Endothelial cell (in vitro differentiated cells): Measurements from ENCODE around the gene PLA2G2C. TPM values are rescaled to one million over a fixed set of nuclear protein-coding genes. Genes with fewer than 3 reads are reported as not detected.

ENCODE experiments used
- DNase-seq: peaks from one replicate; pipeline ENCODE4 v3.0.0; 2021; ENCODE audit warnings: low spot score
- H3K27ac Mint-ChIP-seq: one replicate; pipeline ENCODE4 v1.8.0; 2021; ENCODE audit warnings: mixed read lengths, inconsistent platforms; ENCODE audit not compliant: unreplicated experiment
- H3K27me3 Mint-ChIP-seq: one replicate; pipeline ENCODE4 v1.8.0; 2021; ENCODE audit warnings: mild to moderate bottlenecking, moderate library complexity, mixed read lengths, inconsistent platforms; ENCODE audit not compliant: unreplicated experiment
- H3K36me3 Mint-ChIP-seq: one replicate; pipeline ENCODE4 v1.8.0; 2021; ENCODE audit warnings: mild to moderate bottlenecking, low read depth, mixed read lengths, inconsistent platforms; ENCODE audit not compliant: unreplicated experiment
- H3K4me1 Mint-ChIP-seq: one replicate; pipeline ENCODE4 v1.8.0; 2021; ENCODE audit warnings: mild to moderate bottlenecking, mixed read lengths, inconsistent platforms; ENCODE audit not compliant: unreplicated experiment
- H3K4me3 Mint-ChIP-seq: one replicate; pipeline ENCODE4 v1.8.0; 2021; ENCODE audit warnings: mild to moderate bottlenecking, mixed read lengths, inconsistent platforms; ENCODE audit not compliant: unreplicated experiment
- H3K9me3 Mint-ChIP-seq: one replicate; pipeline ENCODE4 v1.8.0; 2021; ENCODE audit warnings: mixed read lengths, inconsistent platforms; ENCODE audit not compliant: unreplicated experiment
- CTCF ChIP-seq: fragments of 200-600 bp; sonication (generic); IDR thresholded peaks from one replicate; pipeline ENCODE4 v1.5.0; 2021; ENCODE audit warnings: antibody characterized with exemption; ENCODE audit not compliant: unreplicated experiment
- total RNA-seq: library from RNA; stranded (reverse); fragmentation: NEBNext Ultra II Directional; extraction: Animal tissue kit (Norgen Biotek cat#: 25700); gene quantifications from one replicate; pipeline ENCODE4 v1.2.1, GENCODE V29; 2021; ENCODE audit not compliant: unreplicated experiment

The PLA2G2C gene
- total RNA-seq, 1 donor from 2014 or later, result not detected

- no peak overlapping the region for H3K27ac Mint-ChIP-seq
- TF ChIP-seq CTCF, result no peak
- H3K4me1 Mint-ChIP-seq, result peaks cover 6% of the 10 kb centered on the region
- no peaks in the 10 kb centered on the region for H3K9me3 Mint-ChIP-seq
- peaks cover 2% of the 10 kb centered on the region for H3K27me3 Mint-ChIP-seq
- H3K36me3 Mint-ChIP-seq, result no peaks in the 10 kb centered on the region
- no peak overlapping the region for H3K4me3 Mint-ChIP-seq
- DNase-seq, result no peak
Observed at GRCh38 chr1:20199403-20199802, 13.1 kb upstream of the PLA2G2C start.

- Mint-ChIP-seq H3K36me3 (no peaks in the 10 kb centered on the region), H3K27me3 (peaks cover 2% of the 10 kb centered on the region), H3K27ac (no peak overlapping the region), H3K9me3 (no peaks in the 10 kb centered on the region), H3K4me1 (peaks cover 6% of the 10 kb centered on the region), H3K4me3 (no peak overlapping the region)
- TF ChIP-seq CTCF, result no peak
- no peak for DNase-seq
Observed at GRCh38 chr1:20198918-20199317, 12.6 kb upstream of the PLA2G2C start.

- no peak for TF ChIP-seq CTCF
- Mint-ChIP-seq H3K27me3 (peaks cover 2% of the 10 kb centered on the region), H3K36me3 (no peaks in the 10 kb centered on the region), H3K27ac (no peak overlapping the region), H3K9me3 (no peaks in the 10 kb centered on the region), H3K4me1 (peaks cover 6% of the 10 kb centered on the region), H3K4me3 (no peak overlapping the region)
- no peak for DNase-seq
Observed at GRCh38 chr1:20198296-20198695, 12.0 kb upstream of the PLA2G2C start.

- DNase-seq, result no peak
- no peaks in the 10 kb centered on the region for H3K36me3 Mint-ChIP-seq
- H3K4me1 Mint-ChIP-seq, result peaks cover 6% of the 10 kb centered on the region
- TF ChIP-seq CTCF, result no peak
- no peaks in the 10 kb centered on the region for H3K9me3 Mint-ChIP-seq
- no peak overlapping the region for H3K4me3 Mint-ChIP-seq
- no peak overlapping the region for H3K27ac Mint-ChIP-seq
- peaks cover 2% of the 10 kb centered on the region for H3K27me3 Mint-ChIP-seq
Observed at GRCh38 chr1:20197329-20197791, 11.0 kb upstream of the PLA2G2C start.

GRCh38 chr1:20195462-20195780, 9.1 kb upstream of the PLA2G2C start:
- TF ChIP-seq CTCF, result no peak
- Mint-ChIP-seq H3K4me3 (no peak overlapping the region), H3K27me3 (peaks cover 2% of the 10 kb centered on the region), H3K9me3 (no peaks in the 10 kb centered on the region), H3K36me3 (no peaks in the 10 kb centered on the region), H3K4me1 (peaks cover 9% of the 10 kb centered on the region), H3K27ac (no peak overlapping the region)
- DNase-seq, result no peak
